Right forelimb (tissue), 1 donor: ENCODE measurements around the gene MAPKAPK3.

Source experiments
- DNase-seq: peaks from one replicate; pipeline ENCODE4 v3.0.0-alpha.2; 2018

Gene MAPKAPK3

DNA sequence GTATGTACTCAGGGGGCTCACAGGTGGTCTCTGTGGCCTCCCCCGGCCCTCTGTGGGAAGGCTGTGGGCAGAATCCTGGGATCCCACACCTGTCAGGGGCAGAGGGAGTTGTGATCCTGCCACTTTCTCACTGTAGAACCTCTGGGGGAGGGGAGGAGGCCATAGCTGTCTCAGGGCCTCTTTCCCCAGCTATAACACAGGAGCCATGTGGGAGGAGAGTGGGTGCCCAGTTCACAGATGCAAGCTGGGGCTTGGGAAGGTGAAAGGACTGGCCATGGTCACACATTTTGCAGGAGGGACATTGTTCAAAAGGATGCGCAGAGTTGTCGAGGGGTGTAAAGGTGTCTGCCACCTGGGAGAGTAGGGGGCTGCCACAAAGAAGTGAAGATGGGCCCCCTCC lies 11.7 kb downstream of the MAPKAPK3 start:
- DNase-seq, result no peak

DNA sequence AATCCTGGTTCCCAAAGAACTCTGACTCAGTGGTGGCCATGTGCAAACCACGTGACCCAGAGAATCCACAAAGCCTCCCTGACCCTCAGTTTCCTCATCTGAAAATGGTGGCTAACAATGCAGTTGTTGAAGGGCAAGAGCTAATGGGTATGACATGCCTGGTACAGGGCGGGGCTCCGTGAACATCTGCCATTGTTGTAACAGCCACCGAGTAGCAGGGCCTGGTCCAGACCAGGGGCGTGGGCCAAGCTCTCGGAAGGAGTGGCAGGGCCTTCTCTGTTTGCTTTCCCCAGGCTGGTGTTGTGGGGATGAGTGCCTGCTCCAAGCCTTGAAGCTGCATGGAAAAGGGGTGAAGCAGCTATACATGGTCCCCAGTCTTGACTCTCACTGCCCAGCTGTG lies 13.4 kb downstream of the MAPKAPK3 start:
- DNase-seq, result no peak

DNA sequence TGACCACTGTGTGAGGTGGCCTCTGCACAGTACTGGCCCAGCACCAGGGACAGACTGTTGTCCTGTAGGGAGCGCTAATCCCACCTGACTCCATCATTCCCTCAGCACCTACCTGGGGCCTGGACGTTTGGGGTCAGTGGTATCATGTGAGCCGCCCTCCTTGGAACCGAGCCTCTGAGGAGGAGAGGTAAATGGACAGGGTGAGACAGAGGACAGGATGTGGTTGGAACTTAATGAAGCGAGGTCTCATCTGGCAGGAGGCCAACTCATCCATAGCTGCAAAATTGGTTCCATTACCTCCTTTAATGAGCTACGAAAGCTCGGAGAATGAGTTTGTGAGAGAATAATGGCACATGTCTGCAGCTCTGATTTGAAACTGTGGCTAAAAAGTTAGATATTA lies 13.9 kb downstream of the MAPKAPK3 start:
- no peak for DNase-seq

DNA sequence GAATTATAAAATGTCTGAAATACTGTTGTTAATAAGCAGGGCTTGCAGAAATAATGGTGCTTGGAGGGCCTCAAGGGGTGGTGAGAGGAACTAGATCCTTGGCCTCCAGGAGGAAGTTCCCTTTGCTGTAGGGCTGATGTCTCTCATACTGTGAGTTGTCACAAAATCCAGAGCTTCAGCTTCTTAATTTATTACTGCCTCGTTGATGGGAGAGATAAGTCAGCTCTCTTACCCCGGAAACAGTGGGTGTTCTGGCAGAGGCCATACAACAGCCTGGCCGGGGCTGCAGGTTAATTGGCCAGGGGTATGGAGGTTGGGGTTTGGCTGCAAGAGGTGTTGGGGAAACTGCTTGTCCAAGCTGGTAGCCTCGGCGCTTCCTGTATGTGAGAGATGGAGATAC lies 15.5 kb downstream of the MAPKAPK3 start:
- DNase-seq, result no peak

DNA sequence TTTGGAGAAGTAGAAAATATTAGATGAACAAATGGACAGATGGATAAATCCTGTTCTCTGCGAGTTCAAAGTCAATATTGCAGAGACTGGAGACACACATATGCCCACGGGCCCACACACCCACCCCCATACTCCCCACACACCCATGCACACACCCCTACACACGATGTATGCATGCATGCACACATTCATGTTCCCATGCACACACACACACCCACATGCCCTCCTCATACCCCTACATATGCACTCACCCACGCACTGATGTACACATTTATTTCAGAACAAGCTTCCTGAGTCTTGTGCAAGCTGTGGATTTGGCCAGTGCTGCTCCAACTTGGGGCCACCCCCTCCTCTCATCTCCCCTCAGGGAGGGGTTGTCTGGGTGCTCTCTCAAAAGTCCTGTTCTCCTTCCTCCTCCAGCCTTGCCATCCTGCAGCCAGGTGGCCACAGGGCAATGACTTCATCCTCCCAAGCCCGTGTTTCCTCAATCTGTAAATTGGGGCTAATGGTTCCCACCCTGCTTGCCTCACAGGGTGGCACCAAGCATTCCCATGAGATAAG lies 16.4 kb downstream of the MAPKAPK3 start:
- no peak for DNase-seq

DNA sequence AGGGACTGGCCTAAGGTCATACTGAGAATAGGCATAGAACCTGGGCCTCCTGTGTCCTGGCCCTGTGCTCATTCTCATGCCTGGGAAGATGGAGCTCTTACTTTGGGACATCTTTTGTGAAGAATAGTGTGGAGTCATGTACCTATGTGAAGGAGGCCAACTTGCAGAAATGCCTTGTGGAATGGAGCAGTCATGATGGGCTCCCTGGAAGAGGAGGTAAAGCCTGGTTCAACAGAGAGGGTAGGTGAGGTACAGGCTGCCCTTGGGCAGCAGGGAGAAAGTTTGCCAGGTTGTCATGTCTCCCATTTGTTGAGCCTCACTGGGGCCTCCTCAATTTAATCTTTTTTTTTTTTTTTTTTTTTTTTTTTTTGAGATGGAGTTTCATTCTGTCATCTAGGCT lies 18.1 kb downstream of the MAPKAPK3 start:
- DNase-seq, result no peak

DNA sequence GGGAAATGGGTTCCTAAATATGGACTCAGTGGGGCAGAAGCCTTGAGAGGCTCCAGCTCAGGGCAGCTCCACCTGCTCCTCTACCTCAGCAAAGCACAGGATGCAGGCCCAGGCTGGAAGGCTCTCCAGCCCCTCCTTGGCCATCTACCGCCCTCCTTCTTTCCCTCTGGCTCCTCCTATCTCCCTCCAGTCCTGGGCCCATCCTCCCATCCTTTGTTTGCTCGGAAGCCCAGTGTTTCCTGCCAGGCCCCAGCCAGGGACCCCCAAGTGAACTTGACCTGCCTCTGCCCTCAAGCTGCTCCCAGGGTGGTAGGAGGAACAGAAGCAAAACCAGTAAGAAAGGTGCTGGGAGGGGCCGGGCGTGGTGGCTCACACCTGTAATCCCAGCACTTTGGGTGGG lies 20.1 kb downstream of the MAPKAPK3 start:
- DNase-seq, result no peak

DNA sequence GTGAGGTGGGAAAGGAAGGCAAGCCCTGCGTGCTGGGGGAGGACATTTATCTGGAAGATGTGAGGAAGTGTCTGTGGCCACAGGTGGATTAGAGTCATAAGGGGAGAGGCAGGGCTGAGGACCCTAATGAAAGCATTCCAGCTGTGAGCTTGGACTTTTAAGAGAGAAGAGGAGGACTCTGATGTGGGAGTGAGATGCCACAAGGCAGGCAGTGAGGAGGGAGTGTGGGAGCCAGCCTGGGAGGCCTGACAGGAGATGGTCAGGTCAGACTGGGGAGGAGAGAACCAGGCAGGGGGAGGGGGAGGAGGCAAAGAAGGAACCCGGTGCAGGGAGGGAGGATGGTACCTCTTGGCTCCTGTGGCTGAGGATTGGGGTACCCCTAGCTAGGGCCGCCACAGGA lies 21.0 kb downstream of the MAPKAPK3 start:
- DNase-seq, result no peak

DNA sequence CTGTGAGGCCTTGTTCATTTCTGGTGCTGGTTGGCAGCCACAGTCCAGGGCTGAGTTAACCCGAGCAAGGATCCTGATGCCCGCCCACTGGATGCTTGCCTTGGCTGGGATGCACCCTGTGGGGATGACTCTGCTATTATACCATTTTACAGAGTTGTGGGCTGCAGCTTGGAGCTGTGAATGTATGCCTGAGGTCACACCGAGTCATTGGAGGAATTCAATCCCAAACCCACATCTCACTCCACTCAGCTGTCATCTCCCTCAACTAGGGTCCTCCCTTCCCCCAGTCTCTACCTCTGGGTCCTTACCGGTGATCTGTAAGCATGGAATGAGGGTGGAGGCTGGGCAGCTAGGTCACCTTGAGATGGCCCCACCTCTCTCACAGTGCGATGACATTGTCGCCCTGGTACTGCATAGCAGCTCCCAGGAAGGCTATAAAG lies 22.1 kb downstream of the MAPKAPK3 start:
- DNase-seq, result no peak

DNA sequence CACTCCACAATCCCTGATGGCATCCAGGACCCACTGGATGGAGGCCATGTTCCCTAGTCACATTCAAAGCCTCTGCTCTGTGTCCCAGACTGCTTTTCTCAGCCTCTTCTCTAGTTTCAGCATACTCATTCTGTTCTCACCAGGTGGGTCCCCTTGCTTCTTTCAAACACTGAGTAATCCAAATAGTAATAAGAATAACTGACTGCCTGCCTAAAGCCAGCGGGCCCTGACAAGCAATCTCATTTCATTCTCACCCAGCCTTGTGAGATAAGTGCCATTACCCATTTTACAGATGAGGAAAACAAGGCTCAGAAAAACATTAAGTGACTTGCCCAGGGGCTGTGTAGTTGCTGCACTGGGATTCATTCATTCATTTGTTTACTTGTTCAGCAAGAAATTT lies 25.4 kb downstream of the MAPKAPK3 start:
- no peak for DNase-seq

DNA sequence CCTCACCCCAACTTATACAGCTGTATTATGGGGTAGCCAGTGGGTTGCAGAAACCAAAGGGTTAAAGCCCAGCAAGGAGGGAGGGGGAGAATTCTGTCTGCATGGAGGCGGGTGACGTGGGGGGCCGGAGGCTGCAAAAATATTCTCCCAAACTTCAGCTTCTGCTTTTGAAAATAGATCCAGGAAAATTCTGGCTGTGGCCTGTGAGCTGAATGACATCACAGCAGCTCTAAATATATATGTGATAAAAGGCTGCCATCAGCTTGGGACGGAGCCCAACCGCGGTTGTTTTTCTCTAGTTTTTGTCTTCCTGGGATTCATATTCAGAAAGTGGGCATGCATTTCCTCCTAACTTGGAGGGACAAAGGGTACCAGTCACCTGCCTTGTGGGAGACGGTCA lies 27.6 kb downstream of the MAPKAPK3 start:
- DNase-seq, result no peak

DNA sequence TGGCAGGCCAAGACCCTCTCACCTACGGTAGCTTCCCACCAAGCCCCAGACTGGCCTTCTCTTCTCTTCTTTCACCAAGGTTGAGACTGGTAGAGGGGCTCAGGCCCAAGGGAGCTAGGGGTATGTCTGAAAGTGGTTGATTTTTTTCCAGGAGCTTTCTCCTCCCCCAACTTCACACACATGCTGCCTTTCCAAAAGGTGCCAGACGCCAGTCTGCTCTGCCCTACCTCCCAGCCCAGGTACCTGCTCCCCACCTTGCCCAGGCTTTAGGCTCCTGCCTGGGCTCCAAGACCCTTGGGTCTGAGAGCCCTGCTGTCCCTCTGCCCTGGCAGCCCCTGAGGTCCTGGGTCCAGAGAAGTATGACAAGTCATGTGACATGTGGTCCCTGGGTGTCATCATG lies 28.4 kb downstream of the MAPKAPK3 start:
- no peak for DNase-seq

DNA sequence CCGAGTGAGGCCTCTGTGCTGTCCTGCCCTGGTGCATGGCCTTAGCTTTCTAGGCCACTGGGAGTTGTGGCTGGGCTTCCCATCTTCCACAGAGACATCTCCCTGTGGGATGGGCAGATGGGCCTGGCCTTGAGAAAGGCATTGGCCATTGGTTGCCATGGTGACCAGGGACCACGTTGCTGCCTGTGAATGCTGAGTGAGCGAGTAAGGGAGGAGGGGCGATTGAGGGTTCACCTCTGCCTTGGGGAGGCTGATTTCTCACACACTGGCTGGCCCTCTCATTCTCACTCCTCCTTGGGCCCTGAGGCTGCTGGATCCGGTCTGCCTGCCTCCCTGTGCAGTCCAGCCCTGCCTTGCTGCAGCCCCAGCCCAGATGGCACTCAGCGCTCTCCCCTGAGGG lies 31.4 kb downstream of the MAPKAPK3 start:
- DNase-seq, result no peak

DNA sequence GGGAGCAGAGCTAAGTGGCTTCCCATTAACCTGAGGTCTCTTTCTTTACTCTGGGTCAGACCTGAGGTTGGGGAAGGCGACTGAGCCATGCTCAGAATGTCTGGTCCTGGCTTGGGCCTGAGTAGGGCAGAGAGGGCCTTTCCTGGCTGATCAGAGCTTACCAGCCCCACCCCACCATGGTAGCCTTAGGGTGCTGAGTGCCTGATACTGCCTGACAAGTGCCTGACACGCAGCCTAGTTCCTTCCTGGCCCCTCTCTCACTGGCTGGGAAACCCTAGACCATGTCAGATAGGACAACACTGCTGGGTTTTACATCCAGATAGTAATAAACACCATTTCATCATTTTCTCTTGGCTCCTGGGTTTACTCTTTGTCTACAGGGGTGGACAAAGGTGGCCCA lies 32.0 kb downstream of the MAPKAPK3 start:
- no peak for DNase-seq

DNA sequence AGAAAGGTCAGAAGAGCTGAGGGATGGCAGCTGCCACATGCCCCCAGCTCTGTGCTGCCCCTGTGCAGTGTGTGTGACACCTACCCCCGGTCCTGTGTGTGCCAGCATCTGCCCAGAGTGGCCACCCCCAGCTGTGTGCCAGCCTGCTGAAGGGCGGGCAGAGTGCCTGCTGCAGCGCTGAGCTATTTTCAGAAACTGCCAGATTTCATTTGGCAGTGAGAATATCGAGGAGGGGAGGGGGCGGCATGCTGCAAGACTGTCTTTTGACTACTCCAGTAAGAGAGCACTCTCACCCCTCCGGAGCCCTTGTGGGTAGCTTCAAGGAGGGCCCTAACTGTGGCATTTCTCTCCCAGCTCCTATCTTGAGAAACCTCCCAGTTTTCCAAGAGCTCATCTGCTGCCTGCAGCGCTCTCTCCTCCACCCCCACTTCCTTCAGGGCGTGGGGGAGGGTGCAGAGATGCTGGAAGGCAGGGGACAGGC lies 32.5 kb downstream of the MAPKAPK3 start:
- no peak for DNase-seq

DNA sequence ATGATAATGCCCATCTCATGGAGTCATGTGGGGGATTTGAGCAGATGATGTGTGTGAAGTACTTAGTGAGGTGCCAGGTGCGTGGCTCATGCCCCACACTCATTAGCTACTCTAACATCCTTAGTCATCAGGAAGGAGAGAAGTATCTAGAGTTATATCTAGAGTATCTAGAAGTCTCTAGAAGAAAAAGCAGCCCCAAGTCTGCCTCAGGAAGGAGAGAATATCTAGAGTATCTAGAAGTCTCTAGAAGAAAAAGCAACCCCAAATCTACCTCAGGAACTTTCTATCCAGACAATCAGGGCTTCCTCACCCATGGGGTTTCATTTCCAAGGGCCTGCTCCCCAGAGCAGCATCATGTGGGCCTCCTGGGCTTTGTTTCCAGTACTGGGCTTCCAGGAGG lies 33.1 kb downstream of the MAPKAPK3 start:
- no peak for DNase-seq

DNA sequence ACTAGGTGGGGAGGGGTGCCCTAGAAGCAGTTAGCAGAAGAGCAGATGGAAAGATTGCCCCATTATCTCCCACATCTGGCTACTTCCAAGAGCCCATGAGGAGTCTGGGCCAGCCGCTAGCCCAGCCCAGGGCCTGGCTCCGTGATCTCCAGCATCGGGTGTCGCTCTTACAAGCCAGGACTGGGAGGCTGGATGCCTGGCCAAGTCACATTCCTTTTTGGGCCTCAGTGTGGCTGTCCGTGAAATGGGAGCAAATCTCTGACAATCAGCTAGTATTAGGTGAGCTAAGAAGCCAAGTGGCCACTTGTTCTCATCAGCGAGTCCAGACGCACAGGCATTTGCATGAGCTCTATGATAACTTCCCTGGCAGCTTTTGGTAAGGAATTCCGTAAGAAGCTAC lies 34.5 kb downstream of the MAPKAPK3 start:
- no peak for DNase-seq

DNA sequence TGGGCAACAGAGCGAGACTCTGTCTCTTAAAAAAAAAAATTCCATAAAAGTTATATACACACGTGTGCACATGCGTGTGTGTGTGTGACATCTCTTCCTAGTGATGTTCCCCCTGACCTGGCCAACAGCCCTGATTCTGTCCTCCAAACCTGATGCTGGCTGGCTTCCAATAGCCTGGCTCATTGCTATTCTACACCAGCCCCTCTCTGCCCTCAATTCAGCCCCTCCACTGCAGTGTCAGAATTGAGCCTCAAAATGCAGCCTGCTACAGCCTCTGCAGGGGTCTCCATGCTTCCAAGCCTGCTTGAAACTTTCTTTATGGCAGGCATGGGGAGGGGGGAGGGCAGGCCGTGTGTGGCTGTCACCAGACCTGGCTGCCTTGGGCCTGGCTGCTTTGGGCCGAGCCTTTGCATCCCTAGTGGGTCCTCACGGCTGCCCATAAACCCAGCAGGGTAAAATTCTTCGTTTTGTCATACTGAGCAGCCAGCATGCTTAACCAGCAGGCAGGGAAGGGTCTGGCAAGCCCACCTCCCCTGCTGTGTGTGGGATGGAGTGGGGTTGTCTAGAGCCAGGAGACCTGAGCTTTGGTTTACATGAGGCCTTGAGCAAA lies 35.1 kb downstream of the MAPKAPK3 start:
- DNase-seq, result no peak

DNA sequence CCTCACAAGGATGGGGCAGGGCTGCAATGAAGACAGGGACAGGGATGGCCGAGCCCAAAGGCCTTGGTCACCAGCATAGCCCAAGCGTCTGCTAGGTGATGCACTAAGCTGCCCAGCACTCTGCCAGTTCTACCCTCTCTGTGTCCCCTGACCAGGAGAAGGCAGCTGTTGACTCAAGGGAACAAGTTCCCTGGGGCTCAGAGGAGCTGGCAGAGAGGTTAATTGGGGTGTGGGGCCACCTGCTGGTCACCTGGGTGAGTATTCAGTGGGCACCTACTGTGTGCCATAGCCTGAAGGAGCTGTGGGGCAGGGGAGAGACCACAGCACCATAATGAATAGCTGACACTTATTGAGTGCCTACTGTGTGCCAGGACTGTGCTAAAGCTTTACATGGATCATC lies 35.8 kb downstream of the MAPKAPK3 start:
- no peak for DNase-seq

DNA sequence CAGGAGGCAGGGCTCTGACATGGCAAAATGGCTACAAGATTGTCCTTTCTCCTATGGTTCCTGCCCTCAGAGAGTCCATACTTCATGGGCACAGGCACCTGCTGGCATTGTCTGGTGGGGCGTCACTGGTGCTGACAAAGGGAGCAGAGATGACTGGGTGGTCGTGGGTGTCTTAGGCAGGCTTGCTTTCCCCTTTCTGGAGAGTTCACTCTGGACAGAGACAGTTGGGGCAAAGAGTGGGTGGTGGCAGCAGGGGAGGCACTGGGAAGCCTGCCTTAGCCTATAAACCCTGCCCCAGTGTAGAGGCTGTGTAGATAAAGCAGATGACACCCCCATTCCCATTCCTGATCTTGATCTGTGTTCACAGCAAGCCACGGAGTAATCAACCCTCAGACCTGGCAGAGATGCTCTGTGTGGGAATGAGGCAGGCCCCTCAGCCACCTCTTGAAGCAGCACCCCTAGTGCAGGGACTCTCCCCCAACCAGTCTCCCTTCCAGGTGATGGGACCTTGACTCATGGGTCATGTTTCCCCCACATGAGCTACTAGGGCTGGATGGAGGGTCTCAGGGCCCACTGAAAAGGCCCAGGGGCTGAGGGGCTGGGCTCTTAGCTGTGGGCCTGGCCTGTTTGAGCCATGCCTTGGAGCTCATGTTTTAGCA lies 37.1 kb downstream of the MAPKAPK3 start:
- no peak for DNase-seq

DNA sequence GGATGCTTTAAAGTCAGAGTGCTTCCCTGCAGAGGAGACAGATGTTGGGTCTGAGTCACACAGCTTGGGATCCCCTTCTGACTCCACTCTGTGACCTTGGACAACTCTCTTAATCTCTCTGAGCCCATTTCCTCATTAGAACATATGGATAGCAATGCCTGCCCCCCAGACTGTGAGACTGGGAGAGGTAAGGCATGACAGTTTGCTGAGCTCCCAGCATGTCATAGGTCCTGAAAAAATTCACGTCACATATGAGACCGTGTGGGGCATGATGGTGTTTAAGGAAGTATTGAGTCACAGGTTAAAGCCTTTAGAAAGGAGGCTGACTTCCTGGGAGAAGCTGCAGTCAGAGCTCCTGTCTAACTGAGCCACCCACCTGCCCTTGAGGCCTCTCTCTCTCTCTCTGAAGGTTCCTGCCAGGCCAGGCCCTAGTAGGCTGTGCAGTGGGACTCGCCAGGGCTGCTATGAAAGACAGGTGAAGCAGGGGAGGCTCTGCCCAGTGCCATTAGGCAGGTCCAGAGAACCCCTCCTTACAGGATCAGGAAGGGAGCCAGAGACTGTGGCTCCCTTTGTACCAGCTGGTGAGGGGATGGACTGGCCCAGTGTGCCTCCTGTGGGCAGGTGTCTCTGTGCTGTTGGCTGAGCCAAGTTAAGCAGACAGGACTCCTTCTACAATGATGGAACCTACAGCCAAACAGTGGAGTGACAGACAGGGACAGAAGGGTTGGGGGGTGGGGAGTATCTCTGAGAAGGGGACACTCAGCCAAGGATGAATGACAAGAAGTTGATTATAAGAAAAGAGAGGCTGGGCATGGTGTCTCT lies 38.3 kb downstream of the MAPKAPK3 start:
- no peak for DNase-seq

DNA sequence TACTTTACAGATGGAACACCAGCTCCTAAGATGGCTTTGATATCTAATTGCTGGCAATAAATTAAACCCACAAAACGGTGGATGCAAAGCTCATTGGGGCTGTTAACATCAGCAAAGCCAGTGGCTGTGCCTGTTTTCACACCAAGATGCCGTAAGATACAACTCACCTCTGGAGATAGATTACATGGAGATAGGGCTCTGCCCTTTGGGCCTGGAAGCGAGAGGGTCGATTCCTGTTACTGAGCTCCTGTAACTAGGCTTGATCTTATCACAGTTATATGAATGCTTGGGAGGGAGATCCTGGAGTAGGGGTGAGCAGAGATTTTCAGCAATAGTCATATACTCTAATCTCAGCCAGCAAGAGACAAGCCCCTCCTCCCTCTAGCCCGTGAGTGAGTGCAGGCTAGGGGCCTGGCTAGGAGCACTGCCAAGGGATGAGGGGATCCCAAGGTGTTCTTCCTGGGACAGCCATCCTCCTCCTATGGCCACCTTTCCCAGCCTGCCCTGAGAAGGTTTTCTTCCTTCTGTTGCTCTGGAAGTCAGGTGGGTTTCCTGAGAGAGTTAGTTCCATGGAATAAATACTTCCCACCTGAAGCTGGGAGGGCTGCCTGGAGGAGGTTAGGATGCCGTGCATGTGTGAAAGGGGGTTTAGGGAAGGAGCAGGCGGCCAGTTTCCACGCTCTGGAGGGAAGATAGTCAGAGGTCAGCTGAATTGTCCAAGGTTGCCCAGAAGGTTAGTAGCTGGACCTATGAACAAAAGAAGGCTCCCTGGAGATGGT lies 39.7 kb downstream of the MAPKAPK3 start:
- peak; percentile 26 for DNase-seq

DNA sequence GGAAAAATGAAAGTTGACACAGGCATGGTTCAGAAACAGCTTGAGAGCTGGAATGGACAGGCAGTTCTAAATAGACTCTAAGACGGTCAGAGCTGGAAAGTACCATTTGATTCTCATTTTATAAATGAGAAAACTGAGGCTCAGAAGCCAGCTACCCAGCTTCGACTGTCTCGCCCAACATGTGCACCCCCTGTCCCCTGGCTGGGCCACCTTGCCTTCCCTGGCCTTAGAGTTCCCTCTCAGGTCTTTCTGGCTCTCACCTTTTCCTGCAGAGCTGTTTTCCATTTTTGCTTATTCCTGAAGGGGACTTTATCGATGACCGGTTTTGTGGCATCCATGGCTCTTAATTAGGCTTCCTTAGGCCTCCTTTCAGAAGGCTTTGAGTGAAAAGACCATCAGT lies 40.5 kb downstream of the MAPKAPK3 start:
- peak; percentile 11 for DNase-seq
